ENCODE results near the gene TP53TG3E. TPM values are rescaled to one million over a fixed set of nuclear protein-coding genes. Genes with fewer than 3 reads are reported as not detected.
"Not testable (repeated sequence)": the region's sequence is repeated elsewhere in the genome, so short reads cannot be mapped to it uniquely, and the experiment has no call there.

The TP53TG3E gene
- not detected in 2 replicates for total RNA-seq (2014; rRNA removed; shearing (Covaris generic))

DNA sequence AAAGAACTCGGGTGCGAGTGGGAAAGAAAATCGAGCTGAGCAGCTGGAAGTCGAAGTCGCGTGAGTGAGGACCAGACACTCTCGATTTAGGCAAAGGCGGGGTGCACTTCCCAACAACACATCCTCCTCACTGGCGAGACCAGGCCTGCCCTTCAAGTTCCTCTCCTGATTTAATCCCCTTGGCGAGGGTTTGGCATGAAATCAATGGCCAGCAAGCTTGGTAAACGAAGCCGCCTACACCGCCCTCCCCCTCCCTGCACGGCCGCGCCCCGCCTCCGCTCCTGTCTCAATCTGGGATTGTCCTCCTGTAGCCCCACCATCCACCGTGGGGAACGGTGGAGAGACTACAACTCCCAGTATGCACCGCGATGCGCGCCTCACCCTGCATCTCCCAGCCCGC is at the start of gene TP53TG3E:
Gene TP53TG3E (plus strand): TSS at position 301 of the 400 bp plus-strand sequence. CDS start 68 bp downstream, at position 369.
- DNase-seq (ENCODE audit: low read depth) = not testable (repeated sequence)

- not testable (repeated sequence) for DNase-seq (ENCODE audit: low read depth)
Observed at GRCh38 chr16:33336226-33337012, 32.3 kb downstream of the TP53TG3E start.

GRCh38 chr16:33337627-33338542 is 33.8 kb downstream of the TP53TG3E start:
- DNase-seq (ENCODE audit: low read depth) = not testable (repeated sequence)

GRCh38 chr16:33338543-33338951 is 34.4 kb downstream of the TP53TG3E start:
- not testable (repeated sequence) for DNase-seq (ENCODE audit: low read depth)

GRCh38 chr16:33339093-33340061 is 35.3 kb downstream of the TP53TG3E start:
- not testable (repeated sequence) for DNase-seq (ENCODE audit: low read depth)

Other genes with a start within 250 kb of the TP53TG3E start
- gene TP53TG3C, start 110.1 kb upstream of the TP53TG3E start, total RNA-seq (2014; rRNA removed; shearing (Covaris generic)) = not detected in 2 replicates
- gene TP53TG3B, start 56.5 kb downstream of the TP53TG3E start, total RNA-seq (2014; rRNA removed; shearing (Covaris generic)) = not detected in 2 replicates
- not detected in 2 replicates for gene TP53TG3F, start 155.3 kb downstream of the TP53TG3E start, total RNA-seq (2014; rRNA removed; shearing (Covaris generic))

Data from M059J (cell line).